HEK293T (cell line): Measurements from ENCODE around the gene CCDC97.

ENCODE experiments used
- FOXA1 ChIP-seq: fragments of 450-650 bp; IDR thresholded peaks from 2 replicates; pipeline ENCODE4 v1.6.1; 2016; ENCODE audit warnings: mild to moderate bottlenecking
- FOXK2 ChIP-seq: fragments of 450-650 bp; IDR thresholded peaks from 2 replicates; pipeline ENCODE4 v1.6.1; 2016; ENCODE audit warnings: mild to moderate bottlenecking
- FOXM1 ChIP-seq: fragments of 450-650 bp; IDR thresholded peaks from 2 replicates; pipeline ENCODE4 v1.6.1; 2017; ENCODE audit warnings: mild to moderate bottlenecking, borderline replicate concordance
- HDGF ChIP-seq: fragments of 450-650 bp; IDR thresholded peaks from 2 replicates; pipeline ENCODE4 v1.6.1; 2017; ENCODE audit warnings: antibody characterized with exemption, borderline replicate concordance
- NFRKB ChIP-seq: fragments of 450-650 bp; IDR thresholded peaks from 2 replicates; pipeline ENCODE4 v1.6.1; 2016; ENCODE audit warnings: mild to moderate bottlenecking, moderate library complexity
- SP1 ChIP-seq: fragments of 450-650 bp; IDR thresholded peaks from 2 replicates; pipeline ENCODE4 v1.6.1; 2017
- TARDBP ChIP-seq: fragments of 450-650 bp; IDR thresholded peaks from 2 replicates; pipeline ENCODE4 v1.6.1; 2016

- TF ChIP-seq SP1: no peak
- no peak for TF ChIP-seq FOXA1
- TF ChIP-seq FOXM1: no peak
- no peak for TF ChIP-seq FOXK2
- TF ChIP-seq HDGF: no peak
- TF ChIP-seq TARDBP: no peak
- no peak for TF ChIP-seq NFRKB
Measured at GRCh38 chr19:41319500-41320184, 9.7 kb downstream of the CCDC97 start.
